Suprapubic skin (tissue), 4 donors: ENCODE data around the gene GET4. TPM values are rescaled to one million over a fixed set of nuclear protein-coding genes. Genes with fewer than 3 reads are reported as not detected.
A peak's percentile ranks its signal among the peaks of the same experiment; 100 is the strongest.
"Not testable (repeated sequence)": the region's sequence is repeated elsewhere in the genome, so short reads cannot be mapped to it uniquely, and the experiment has no call there.

Source experiments
- DNase-seq, 2 donors: peaks; one replicate each; pipeline ENCODE4 v3.0.0-alpha.2; 2019; ENCODE audit warnings: low spot score in 2 of 2
- H3K27ac ChIP-seq: fragments of 200-600 bp; sonication (generic); one replicate; pipeline ENCODE4 v1.5.1; 2019
- H3K27me3 ChIP-seq: fragments of 200-600 bp; sonication (generic); one replicate; pipeline ENCODE4 v1.5.1; 2019
- H3K36me3 ChIP-seq: fragments of 200-600 bp; sonication (generic); one replicate; pipeline ENCODE4 v1.5.1; 2019
- H3K4me1 ChIP-seq: fragments of 200-600 bp; sonication (generic); one replicate; pipeline ENCODE4 v1.5.1; 2019
- H3K4me3 ChIP-seq: fragments of 200-600 bp; sonication (generic); one replicate; pipeline ENCODE4 v1.5.1; 2019; ENCODE audit warnings: mild to moderate bottlenecking
- H3K9me3 ChIP-seq: fragments of 200-600 bp; sonication (generic); one replicate; pipeline ENCODE4 v1.5.1; 2019
- CTCF ChIP-seq, 2 donors: fragments of 200-600 bp in 1 of 2; fragments of 450-650 bp in 1 of 2; sonication (generic) in 1 of 2; IDR thresholded peaks; one replicate each; pipeline ENCODE4 v1.5.1; 2016 to 2019; ENCODE audit warnings: antibody characterized with exemption in 2 of 2, mild to moderate bottlenecking in 1 of 2, moderate library complexity in 1 of 2
- EP300 ChIP-seq: sonication (generic); formaldehyde crosslinking; IDR thresholded peaks from one replicate; pipeline ENCODE4 v1.6.1; 2017; ENCODE audit warnings: antibody characterized with exemption
- POLR2A ChIP-seq, 2 donors: fragments of 450-650 bp; IDR thresholded peaks; one replicate each; pipeline ENCODE4 v1.6.1; 2017; ENCODE audit warnings: antibody characterized with exemption in 2 of 2, mild to moderate bottlenecking in 2 of 2, moderate library complexity in 2 of 2
- POLR2AphosphoS5 ChIP-seq, 3 donors: sonication (generic); formaldehyde crosslinking; IDR thresholded peaks; one replicate each; pipeline ENCODE4 v1.6.1; 2017; ENCODE audit warnings: antibody characterized with exemption in 3 of 3
- WGBS: methylation state at CpG from one replicate; pipeline ENCODE4 v1.1.5; 2018; 5-methylcytosine and 5-hydroxymethylcytosine counted together
- total RNA-seq, 4 donors: library from RNA; depleted of rRNA; stranded (reverse); fragments of >200 nt; gene quantifications; one replicate each; pipeline ENCODE4 v1.1.0, GENCODE V29; 2016

Gene GET4
- total RNA-seq, 4 donors from 2014 or later, result 27.7 to 58.2 (median 47.8) TPM

GRCh38 chr7:842431-843031 is 33.8 kb upstream of the GET4 start:
- H3K27me3 ChIP-seq, result no peaks in the 10 kb centered on the region
- no peak for DNase-seq
- 43% methylated on average over 8 of the region's 8 CpGs for WGBS
- no peak overlapping the region for H3K4me3 ChIP-seq
- H3K36me3 ChIP-seq, result peaks cover 59% of the 10 kb centered on the region
- TF ChIP-seq CTCF (IDR thresholded peaks at IDR 0.05), result no peak
- no peak for TF ChIP-seq POLR2A (IDR thresholded peaks at IDR 0.05)
- TF ChIP-seq POLR2AphosphoS5 (IDR thresholded peaks at IDR 0.05), result no peak
- no peak for TF ChIP-seq EP300
- H3K9me3 ChIP-seq, result no peaks in the 10 kb centered on the region
- H3K4me1 ChIP-seq, result peaks cover 11% of the 10 kb centered on the region
- peak overlapping the region; percentile 39 for H3K27ac ChIP-seq

- no peak overlapping the region for H3K4me3 ChIP-seq
- peaks cover 64% of the 10 kb centered on the region for H3K36me3 ChIP-seq
- H3K9me3 ChIP-seq, result no peaks in the 10 kb centered on the region
- 92% methylated on average over 17 of the region's 17 CpGs for WGBS
- H3K27ac ChIP-seq, result no peak overlapping the region
- H3K4me1 ChIP-seq, result peaks cover 9% of the 10 kb centered on the region
- no peak for TF ChIP-seq CTCF (IDR thresholded peaks at IDR 0.05)
- no peak for TF ChIP-seq EP300
- TF ChIP-seq POLR2A (IDR thresholded peaks at IDR 0.05), result no peak
- TF ChIP-seq POLR2AphosphoS5 (IDR thresholded peaks at IDR 0.05), result no peak
- no peaks in the 10 kb centered on the region for H3K27me3 ChIP-seq
- no peak for DNase-seq
Measured at GRCh38 chr7:843230-843629, 33.1 kb upstream of the GET4 start.

GRCh38 chr7:844043-844442 is 32.3 kb upstream of the GET4 start:
- Histone ChIP-seq H3K27ac (no peak overlapping the region), H3K27me3 (no peaks in the 10 kb centered on the region), H3K4me1 (peaks cover 9% of the 10 kb centered on the region), H3K9me3 (no peaks in the 10 kb centered on the region), H3K36me3 (peaks cover 63% of the 10 kb centered on the region), H3K4me3 (no peak overlapping the region)
- WGBS, result 97% methylated on average over 9 of the region's 14 CpGs
- no peak for TF ChIP-seq EP300
- TF ChIP-seq CTCF (IDR thresholded peaks at IDR 0.05), result no peak
- no peak for TF ChIP-seq POLR2AphosphoS5 (IDR thresholded peaks at IDR 0.05)
- TF ChIP-seq POLR2A (IDR thresholded peaks at IDR 0.05), result no peak
- no peak for DNase-seq

- H3K27ac ChIP-seq, result no peak overlapping the region
- H3K36me3 ChIP-seq, result peaks cover 64% of the 10 kb centered on the region
- H3K4me1 ChIP-seq, result peaks cover 9% of the 10 kb centered on the region
- no peak overlapping the region for H3K4me3 ChIP-seq
- no peaks in the 10 kb centered on the region for H3K27me3 ChIP-seq
- WGBS, result 95% methylated on average over 15 of the region's 15 CpGs
- no peak for TF ChIP-seq POLR2A (IDR thresholded peaks at IDR 0.05)
- DNase-seq, result no peak
- no peaks in the 10 kb centered on the region for H3K9me3 ChIP-seq
Measured at GRCh38 chr7:844514-844913, 31.8 kb upstream of the GET4 start.

- no peak overlapping the region for H3K4me3 ChIP-seq
- no peaks in the 10 kb centered on the region for H3K27me3 ChIP-seq
- no peak for TF ChIP-seq POLR2AphosphoS5 (IDR thresholded peaks at IDR 0.05)
- DNase-seq, result no peak
- 89% methylated on average over 22 of the region's 22 CpGs for WGBS
- no peak overlapping the region for H3K27ac ChIP-seq
- peaks cover 66% of the 10 kb centered on the region for H3K36me3 ChIP-seq
- no peaks in the 10 kb centered on the region for H3K9me3 ChIP-seq
- H3K4me1 ChIP-seq, result peaks cover 9% of the 10 kb centered on the region
Measured at GRCh38 chr7:845091-845490, 31.3 kb upstream of the GET4 start.

GRCh38 chr7:845731-846130 is 30.6 kb upstream of the GET4 start:
- H3K4me3 ChIP-seq, result no peak overlapping the region
- 90% methylated on average over 11 of the region's 11 CpGs for WGBS
- peaks cover 9% of the 10 kb centered on the region for H3K4me1 ChIP-seq
- no peaks in the 10 kb centered on the region for H3K27me3 ChIP-seq
- DNase-seq, result no peak
- no peak for TF ChIP-seq POLR2A (IDR thresholded peaks at IDR 0.05)
- TF ChIP-seq EP300, result no peak
- TF ChIP-seq CTCF (IDR thresholded peaks at IDR 0.05), result no peak
- no peak for TF ChIP-seq POLR2AphosphoS5 (IDR thresholded peaks at IDR 0.05)
- peaks cover 63% of the 10 kb centered on the region for H3K36me3 ChIP-seq
- H3K27ac ChIP-seq, result no peak overlapping the region
- H3K9me3 ChIP-seq, result no peaks in the 10 kb centered on the region

GRCh38 chr7:846958-847650 is 29.2 kb upstream of the GET4 start:
- not testable (repeated sequence) for H3K9me3 ChIP-seq, H3K4me3 ChIP-seq, H3K27me3 ChIP-seq, H3K4me1 ChIP-seq, DNase-seq, H3K27ac ChIP-seq
- H3K36me3 ChIP-seq, result peaks cover 70% of the 10 kb centered on the region
- WGBS, result 90% methylated on average over 14 of the region's 37 CpGs

GRCh38 chr7:847728-848127 is 28.6 kb upstream of the GET4 start:
- H3K27ac ChIP-seq, H3K27me3 ChIP-seq, H3K4me1 ChIP-seq, H3K9me3 ChIP-seq, DNase-seq, H3K4me3 ChIP-seq: not testable (repeated sequence)
- peaks cover 70% of the 10 kb centered on the region for H3K36me3 ChIP-seq
- WGBS, result 90% methylated on average over 24 of the region's 28 CpGs
